CD4-positive, alpha-beta T cell (primary cell): ENCODE data around the gene MYB. TPM values are rescaled to one million over a fixed set of nuclear protein-coding genes. Genes with fewer than 3 reads are reported as not detected.

Source experiments
- ATAC-seq: fragments of 200-7000 bp; cut with Tn5 transposase; one replicate; pipeline ENCODE4 v1.10.0; 2022; ENCODE audit warnings: mild to moderate bottlenecking; ENCODE audit not compliant: poor library complexity
- CTCF ChIA-PET: fragments of 350-600 bp; sonication (Branson Sonifier 250); formaldehyde crosslinking; loops from one replicate; lab custom pipeline; 2021; ENCODE audit warnings: antibody characterized with exemption, inconsistent platforms; lab: Charles Lee
- POLR2A ChIA-PET: fragments of 350-600 bp; sonication (Branson Sonifier 250); formaldehyde crosslinking; loops from one replicate; lab custom pipeline; 2021; ENCODE audit warnings: antibody characterized with exemption, inconsistent platforms; lab: Charles Lee
- DNase-seq, 14 experiments: peaks; one replicate each; pipeline ENCODE4 v3.0.0-alpha.2; 2013 to 2020; ENCODE audit warnings: mixed read lengths in 2 of 14
- H3K27ac ChIP-seq, 2 donors: one replicate each; pipeline versions ENCODE4 v1.5.1 to v1.7.0; 2013; ENCODE audit warnings: low read length in 2 of 2, low read depth in 1 of 2, mild to moderate bottlenecking in 1 of 2
- H3K27me3 ChIP-seq, 2 experiments: 1 replicate in 1 of 2; 2 replicates in 1 of 2; pipeline versions ENCODE4 v1.6.1 to v1.7.0; 2013; ENCODE audit warnings: low read length in 2 of 2, control low read depth in 1 of 2, mild to moderate bottlenecking in 1 of 2, moderate library complexity in 1 of 2; ENCODE audit not compliant: insufficient read depth in 2 of 2, control insufficient read depth in 1 of 2
- H3K36me3 ChIP-seq: one replicate; pipeline ENCODE4 v1.6.1; 2013; ENCODE audit warnings: low read length, control low read depth; ENCODE audit not compliant: insufficient read depth
- H3K4me1 ChIP-seq: one replicate; pipeline ENCODE4 v1.6.1; 2013; ENCODE audit warnings: low read length, control low read depth; ENCODE audit not compliant: insufficient read depth
- H3K4me3 ChIP-seq: one replicate; pipeline ENCODE4 v1.5.1; 2013; ENCODE audit warnings: mild to moderate bottlenecking, low read length, moderate library complexity
- H3K9me3 ChIP-seq, 2 experiments: 1 replicate in 1 of 2; 2 replicates in 1 of 2; pipeline versions ENCODE4 v1.6.1 to v1.7.0; 2013; ENCODE audit warnings: low read length in 2 of 2, mild to moderate bottlenecking in 2 of 2, control low read depth in 1 of 2, moderate library complexity in 1 of 2; ENCODE audit not compliant: control insufficient read depth in 1 of 2, insufficient read depth in 1 of 2
- H3K27ac Mint-ChIP-seq: one replicate; pipeline ENCODE4 v1.8.0; 2020; ENCODE audit warnings: mixed read lengths
- H3K27me3 Mint-ChIP-seq: one replicate; pipeline ENCODE4 v1.8.0; 2021; ENCODE audit warnings: mixed read lengths
- H3K36me3 Mint-ChIP-seq: one replicate; pipeline ENCODE4 v1.8.0; 2021; ENCODE audit warnings: low read depth, mixed read lengths
- H3K4me1 Mint-ChIP-seq: one replicate; pipeline ENCODE4 v1.8.0; 2021; ENCODE audit warnings: low read depth, mixed read lengths
- H3K4me3 Mint-ChIP-seq: one replicate; pipeline ENCODE4 v1.8.0; 2020; ENCODE audit warnings: mild to moderate bottlenecking, mixed read lengths
- H3K9me3 Mint-ChIP-seq: one replicate; pipeline ENCODE4 v1.8.0; 2020; ENCODE audit warnings: mixed read lengths
- CTCF ChIP-seq: fragments of 200-600 bp; IDR thresholded peaks from one replicate; pipeline ENCODE4 v1.8.0; 2022; ENCODE audit warnings: antibody characterized with exemption, mild to moderate bottlenecking
- intact Hi-C, 2 experiments: fragments of 100-400 bp; cut with DNase I in 1 of 2; cut with micrococcal nuclease in 1 of 2; formaldehyde crosslinking; loops; one replicate each; pipeline versions ENCODE4 v1.15.1 to v1.9.0; 2023 to 2025; cut with DNase I, micrococcal nuclease
- total RNA-seq, 174 experiments: library from RNA in 2 of 174; stranded (reverse) in 2 of 174; gene quantifications; one replicate each; pipeline ENCODE4 v1.2.3 and lab custom pipeline; 2021 to 2026

Gene MYB
- total RNA-seq, 2 experiments from 2014 or later, result 2.0 to 2.6 TPM

- Histone ChIP-seq H3K4me1 (peaks cover 15% of the 10 kb centered on the region), H3K36me3 (no peaks in the 10 kb centered on the region), H3K4me3 (no peak overlapping the region), H3K27ac (no peak overlapping the region), H3K27me3 (no peaks in the 10 kb centered on the region), H3K9me3 (no peaks in the 10 kb centered on the region)
- Mint-ChIP-seq H3K9me3 (no peaks in the 10 kb centered on the region), H3K36me3 (peaks cover 22% of the 10 kb centered on the region), H3K4me3 (no peak overlapping the region), H3K4me1 (peaks cover 29% of the 10 kb centered on the region), H3K27ac (no peak overlapping the region), H3K27me3 (no peaks in the 10 kb centered on the region)
- ATAC-seq, result no peak
- intact Hi-C loops, result loop anchor here in 1 of 2 experiments (5.0 to 10.0 kb wide), 2 partner anchors 235 to 1013 kb away; no protein-coding TSS in a partner anchor
- no peak for TF ChIP-seq CTCF
- CTCF ChIA-PET, result interaction anchor here (1.9 kb wide), 1 partner anchor 16 kb away, joined by 4 read pairs; no protein-coding TSS in a partner anchor
- POLR2A ChIA-PET, result interaction anchor here (0.6 to 1.0 kb wide), 2 partner anchors 27 to 1410 kb away, joined by 3 to 4 read pairs; no protein-coding TSS in a partner anchor
- DNase-seq, result no peak
These were observed 6.3 kb downstream of the MYB start for GRCh38 chr6:135187372-135187771.

- peaks cover 31% of the 10 kb centered on the region for H3K36me3 Mint-ChIP-seq
These were observed 7.6 kb downstream of the MYB start for GRCh38 chr6:135188718-135189117.

GRCh38 chr6:135189344-135189743, 8.2 kb downstream of the MYB start:
- no peaks in the 10 kb centered on the region for H3K4me1 ChIP-seq
- no peak overlapping the region for H3K4me3 Mint-ChIP-seq
- DNase-seq (no peak), ATAC-seq (no peak)
- H3K36me3 ChIP-seq, result no peaks in the 10 kb centered on the region
- peaks cover 21% of the 10 kb centered on the region for H3K4me1 Mint-ChIP-seq
- ChIA-PET CTCF (no interaction called here), POLR2A (no interaction called here)
- H3K36me3 Mint-ChIP-seq, result peaks cover 38% of the 10 kb centered on the region
- H3K27ac Mint-ChIP-seq, result no peak overlapping the region
- no peaks in the 10 kb centered on the region for H3K9me3 Mint-ChIP-seq
- no peaks in the 10 kb centered on the region for H3K27me3 Mint-ChIP-seq
- no peak overlapping the region for H3K4me3 ChIP-seq
- intact Hi-C loops, result loop anchor here in 1 of 2 experiments (5.0 to 10.0 kb wide), 2 partner anchors 233 to 1015 kb away; no protein-coding TSS in a partner anchor
- H3K27ac ChIP-seq, result no peak overlapping the region
- no peaks in the 10 kb centered on the region for H3K9me3 ChIP-seq
- TF ChIP-seq CTCF, result no peak
- H3K27me3 ChIP-seq, result no peaks in the 10 kb centered on the region

More at GRCh38 chr6:135188718-135189117, 7.6 kb downstream of the MYB start:
- H3K4me3 Mint-ChIP-seq, result no peak overlapping the region
- H3K36me3 ChIP-seq, result no peaks in the 10 kb centered on the region
- ATAC-seq (no peak), DNase-seq (no peak)
- no peaks in the 10 kb centered on the region for H3K27me3 Mint-ChIP-seq
- CTCF ChIA-PET, result interaction anchor here (1.2 kb wide), 1 partner anchor 25 kb away, joined by 3 read pairs; no protein-coding TSS in a partner anchor
- intact Hi-C loops, result loop anchor here in 1 of 2 experiments (5.0 to 10.0 kb wide), 2 partner anchors 234 to 1014 kb away; no protein-coding TSS in a partner anchor
- H3K9me3 ChIP-seq, result no peaks in the 10 kb centered on the region
- peaks cover 26% of the 10 kb centered on the region for H3K4me1 Mint-ChIP-seq
- H3K27ac Mint-ChIP-seq, result no peak overlapping the region
- H3K27ac ChIP-seq, result no peak overlapping the region
- POLR2A ChIA-PET, result no interaction called here
- no peak overlapping the region for H3K4me3 ChIP-seq
- H3K4me1 ChIP-seq, result peaks cover 4% of the 10 kb centered on the region
- no peak for TF ChIP-seq CTCF
- no peaks in the 10 kb centered on the region for H3K27me3 ChIP-seq
- no peaks in the 10 kb centered on the region for H3K9me3 Mint-ChIP-seq
